ENCODE results near the gene DZIP1.
"Not testable (repeated sequence)": the region's sequence is repeated elsewhere in the genome, so short reads cannot be mapped to it uniquely, and the experiment has no call there.

The DZIP1 gene

DNA sequence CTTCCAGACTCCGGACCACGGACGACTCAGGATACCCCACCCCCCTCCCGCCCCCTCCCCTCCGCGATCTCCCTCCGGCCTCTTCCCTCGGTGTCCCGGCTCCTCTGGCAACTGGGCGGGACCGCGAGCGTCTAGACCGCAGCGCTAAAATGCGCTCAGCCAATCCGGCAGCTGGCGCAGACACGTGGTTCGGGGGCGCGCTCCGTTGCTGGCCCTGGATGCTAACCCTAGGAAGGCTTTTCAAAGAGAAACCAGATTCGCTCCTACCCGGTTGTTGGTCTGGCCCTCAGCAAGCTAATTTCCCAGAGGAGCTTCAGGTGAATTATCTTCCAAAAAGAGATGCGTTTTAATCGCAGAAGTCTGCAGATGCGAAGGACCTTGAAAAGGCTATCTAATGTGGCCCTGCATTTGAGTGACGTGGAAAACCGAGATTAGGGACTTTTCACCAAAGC is at the start of gene DZIP1:
DZIP1 (minus strand) TSS at position 106 of the 452 bp plus-strand sequence. CDS start 2,677 bp downstream, outside the sequence.
- DNase-seq (ENCODE audit: low read depth) = peak; percentile 89

GRCh38 chr13:95690986-95691385 is 46.5 kb upstream of the DZIP1 start:
- DNase-seq (ENCODE audit: low read depth) = not testable (repeated sequence)

DNA sequence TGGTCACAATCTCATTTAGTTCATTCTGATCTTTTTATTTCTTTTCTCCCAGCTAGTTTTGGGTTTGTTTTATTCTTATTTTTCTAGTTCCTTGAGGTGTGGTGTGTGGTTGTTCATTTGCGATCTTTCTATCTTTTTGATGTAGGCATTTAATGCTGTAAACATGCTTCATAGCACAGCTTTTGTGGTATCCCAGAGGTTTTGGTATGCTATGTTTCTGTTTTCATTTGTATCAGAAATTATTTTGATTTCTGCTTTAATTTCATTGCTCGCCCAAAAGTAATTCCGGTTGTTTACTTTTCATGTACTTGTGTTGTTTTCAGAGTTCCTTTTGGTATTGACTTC is 45.0 kb upstream of the DZIP1 start:
- no peak for DNase-seq (ENCODE audit: low read depth)

DNA sequence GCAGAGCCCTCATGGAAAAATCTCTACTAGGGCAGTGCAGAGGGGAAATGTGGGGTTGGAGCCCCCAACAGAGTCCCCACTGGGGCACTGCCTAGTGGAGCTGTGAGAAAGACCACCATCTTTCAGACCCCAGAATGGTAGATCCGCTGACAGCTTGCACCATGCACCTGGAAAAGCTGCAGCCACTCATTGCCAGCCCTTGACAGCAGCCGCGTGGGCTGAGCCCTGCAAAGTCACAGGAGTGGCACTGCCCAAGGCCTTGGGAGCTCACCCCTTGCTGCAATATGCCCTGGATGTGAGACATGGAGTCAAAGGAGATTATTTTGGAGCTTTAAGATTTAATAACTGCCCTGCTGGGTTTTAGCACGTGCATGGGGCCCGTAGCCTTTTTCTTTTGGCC is 40.5 kb upstream of the DZIP1 start:
- DNase-seq (ENCODE audit: low read depth) = not testable (repeated sequence)

DNA sequence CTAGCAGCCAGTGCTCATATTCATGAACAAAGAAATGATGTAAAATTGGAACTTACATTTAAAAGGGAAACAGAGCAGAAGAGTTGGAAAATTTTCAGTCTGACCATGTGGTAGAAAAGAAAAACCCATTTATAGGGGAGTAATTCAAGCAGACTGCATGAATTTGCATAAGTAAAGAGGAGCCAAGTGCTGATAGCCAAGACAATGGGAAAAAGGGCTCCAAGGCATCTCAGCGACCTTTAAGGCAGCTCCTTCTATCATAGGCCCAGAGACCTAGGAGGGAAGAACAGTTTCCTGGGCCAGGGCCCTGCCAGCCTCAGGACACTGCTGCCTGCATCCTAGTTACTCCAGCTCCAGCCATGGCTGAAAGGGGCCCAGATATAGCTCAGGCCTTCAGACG is 39.9 kb upstream of the DZIP1 start:
- DNase-seq (ENCODE audit: low read depth) = no peak

- no peak for DNase-seq (ENCODE audit: low read depth)
Measured at GRCh38 chr13:95679722-95680121, 35.2 kb upstream of the DZIP1 start.

- no peak for DNase-seq (ENCODE audit: low read depth)
Measured at GRCh38 chr13:95678967-95679366, 34.5 kb upstream of the DZIP1 start.

DNA sequence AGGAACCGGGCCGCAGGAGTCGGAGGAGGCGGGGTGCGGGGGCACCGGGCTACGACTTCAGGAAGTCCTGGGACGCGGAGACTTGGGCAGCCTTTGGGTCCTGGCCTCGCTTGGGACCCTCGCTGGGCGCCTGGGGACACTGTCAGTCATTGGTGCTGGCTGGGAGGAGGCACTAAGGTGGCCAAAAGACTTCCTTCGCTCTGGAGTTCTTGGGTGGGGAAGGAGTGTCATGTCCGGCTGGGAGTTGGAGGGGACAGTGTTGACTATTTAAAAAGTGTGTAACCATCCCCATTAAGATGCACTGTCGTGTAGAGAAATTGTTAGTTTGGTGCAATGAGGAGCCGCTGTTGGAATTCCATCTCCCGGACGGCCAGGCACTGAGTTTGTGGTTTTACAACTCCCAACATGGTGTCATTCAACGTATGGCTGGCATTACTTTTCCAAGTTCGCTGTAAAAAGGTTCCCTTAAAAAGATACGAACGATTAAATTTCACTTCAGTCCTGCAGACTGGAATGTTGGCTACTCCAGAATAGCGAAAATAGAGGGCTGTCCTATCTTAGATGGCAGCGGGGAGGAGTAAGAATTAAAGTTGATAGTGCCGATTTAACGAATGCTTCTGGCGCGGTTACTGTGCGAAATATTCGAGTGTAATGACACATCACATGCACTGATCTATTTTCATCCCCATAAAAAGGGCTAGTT is 33.2 kb upstream of the DZIP1 start:
- DNase-seq (ENCODE audit: low read depth) = peak; percentile 35

GRCh38 chr13:95676762-95677563 is 32.5 kb upstream of the DZIP1 start, which contains the start of gene DNAJC3:
Gene DNAJC3 (plus strand): TSS chr13:95677139. CDS start chr13:95677256, 117 bp downstream.
- DNase-seq (ENCODE audit: low read depth) = peak; percentile 99

DNA sequence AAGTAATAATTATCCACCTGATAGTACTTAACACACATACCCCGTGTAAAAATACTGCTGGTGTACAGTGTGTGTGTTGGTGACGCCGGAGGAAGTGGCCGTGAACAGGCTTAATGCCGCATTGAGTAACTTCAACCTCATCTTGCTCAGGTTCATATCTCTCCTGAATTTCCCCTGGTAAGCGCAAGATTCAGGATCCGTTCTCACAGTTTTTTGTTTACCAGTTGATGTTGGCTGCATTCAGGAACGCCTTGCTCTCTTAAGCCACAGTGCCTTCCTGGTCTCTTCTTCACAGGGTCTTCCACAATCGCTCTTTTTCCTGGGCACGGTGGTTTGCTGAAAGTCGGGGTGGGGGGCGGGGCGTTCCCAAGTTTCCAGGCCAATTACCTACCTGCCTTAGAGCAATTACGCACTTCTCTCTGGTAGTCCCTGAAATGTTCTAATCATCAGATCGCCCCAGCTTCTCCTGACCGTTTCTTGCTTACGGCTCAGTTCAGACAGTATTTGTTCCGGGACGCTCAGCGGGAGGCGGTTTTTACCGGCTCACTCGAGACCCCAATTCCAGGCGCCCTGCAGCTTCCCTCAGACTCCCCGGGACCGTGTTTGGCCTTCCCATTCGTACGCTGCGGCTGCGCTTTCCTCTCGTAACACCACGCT is 31.7 kb upstream of the DZIP1 start:
- DNase-seq (ENCODE audit: low read depth) = peak; percentile 63

DNA sequence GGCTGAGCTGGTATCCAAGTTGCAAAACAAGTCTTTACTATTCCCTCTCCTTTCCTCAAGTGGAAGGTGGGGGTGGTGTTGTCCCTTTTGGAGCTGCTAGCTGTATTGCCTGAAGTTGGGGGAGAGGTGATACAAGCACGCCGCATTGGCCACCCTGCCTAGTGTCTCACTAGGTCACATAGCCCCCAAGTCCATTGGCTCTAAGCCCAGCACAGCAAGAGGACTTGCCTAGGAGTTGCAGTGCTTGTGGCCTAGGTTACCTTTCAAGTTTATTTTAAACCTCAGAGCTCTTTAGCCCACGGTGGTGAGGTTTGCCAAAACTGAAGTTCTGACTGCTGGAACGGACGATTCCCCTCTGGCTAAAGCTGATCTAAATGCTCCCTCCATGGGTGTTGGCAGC is 27.1 kb upstream of the DZIP1 start:
- DNase-seq (ENCODE audit: low read depth) = no peak

GRCh38 chr13:95667235-95667634 is 22.7 kb upstream of the DZIP1 start:
- not testable (repeated sequence) for DNase-seq (ENCODE audit: low read depth)

DNA sequence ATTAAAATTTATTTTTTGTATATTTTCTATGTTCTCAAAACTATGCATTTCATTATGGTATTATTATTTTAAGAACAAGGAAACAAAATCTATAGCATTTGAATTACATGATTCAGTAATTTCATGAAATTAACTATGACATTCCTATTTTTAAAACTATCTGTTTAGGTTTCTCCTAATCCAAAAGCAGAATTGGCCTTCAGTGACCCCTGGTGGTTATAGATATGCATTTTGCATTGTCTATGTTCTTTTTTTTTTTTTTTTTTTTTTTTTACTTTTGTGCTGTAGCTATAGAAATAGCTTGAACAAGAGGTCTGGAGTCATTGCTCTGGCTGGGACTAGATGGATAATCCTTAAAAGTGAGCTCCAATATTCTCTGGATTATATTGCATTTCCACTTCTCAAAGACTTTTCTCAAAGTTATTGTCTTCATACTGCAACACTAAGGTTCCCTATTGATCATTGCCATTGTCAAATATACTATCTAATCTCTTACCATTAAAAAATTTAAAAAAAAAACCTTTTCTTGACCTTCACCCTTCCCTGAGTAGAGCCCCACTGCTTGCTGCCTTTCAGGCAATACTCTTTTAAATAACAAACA is 16.6 kb upstream of the DZIP1 start:
- DNase-seq (ENCODE audit: low read depth) = peak; percentile 42

- no peak for DNase-seq (ENCODE audit: low read depth)
Measured at GRCh38 chr13:95659500-95659899, 15.0 kb upstream of the DZIP1 start.

DNA sequence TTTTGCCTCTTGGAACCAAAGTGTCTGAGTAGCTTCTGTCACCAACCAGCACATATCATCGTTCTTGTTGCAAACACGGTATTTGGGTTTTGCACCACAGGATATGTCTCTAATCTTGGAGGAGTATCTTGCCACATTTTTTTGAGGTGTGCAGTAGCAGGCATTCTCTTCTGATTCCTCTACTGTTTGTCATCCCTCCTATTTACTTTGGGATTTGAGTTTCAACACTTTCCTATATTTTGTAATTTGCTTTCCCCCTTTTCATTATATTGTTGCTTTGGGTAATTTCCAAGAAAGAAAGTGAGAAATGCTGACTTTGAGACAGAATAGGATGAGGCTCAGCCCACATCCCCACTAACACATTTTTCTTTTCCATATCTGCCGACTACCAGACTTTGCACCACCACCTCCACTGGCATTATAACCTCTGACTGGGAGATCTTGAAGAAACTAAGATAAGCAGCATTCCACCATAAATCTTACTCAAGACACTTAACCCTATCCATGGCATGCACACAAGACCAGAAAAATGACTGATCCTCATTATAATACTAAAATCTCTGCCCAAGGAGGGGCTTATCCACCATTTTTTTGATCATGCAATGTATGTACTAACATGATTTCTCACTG is 12.0 kb upstream of the DZIP1 start:
- DNase-seq (ENCODE audit: low read depth) = peak; percentile 11

GRCh38 chr13:95652821-95653220 is 8.3 kb upstream of the DZIP1 start:
- no peak for DNase-seq (ENCODE audit: low read depth)

- DNase-seq (ENCODE audit: low read depth) = no peak
Measured at GRCh38 chr13:95652244-95652764, 7.8 kb upstream of the DZIP1 start.

DNA sequence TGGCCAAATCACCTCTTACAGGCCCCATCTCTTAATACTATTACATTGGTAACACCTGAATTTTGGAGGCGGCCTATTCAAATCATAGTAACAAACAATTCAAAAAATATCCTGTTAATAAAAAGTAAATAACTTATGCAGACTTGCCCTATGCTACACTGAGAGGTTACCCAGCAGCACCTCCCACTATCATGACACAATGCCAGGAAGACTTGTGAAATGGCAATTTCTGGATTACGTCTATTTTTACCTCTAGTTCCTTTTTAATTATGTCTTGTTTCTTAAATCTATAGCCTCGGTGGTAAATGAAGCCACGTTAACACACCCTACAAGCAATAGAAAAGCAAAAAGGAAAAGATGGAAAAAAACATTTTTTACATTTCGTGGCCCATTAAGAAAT is 6.2 kb upstream of the DZIP1 start:
- DNase-seq (ENCODE audit: low read depth) = no peak

- DNase-seq (ENCODE audit: low read depth) = no peak
Measured at GRCh38 chr13:95647321-95647720, 2.8 kb upstream of the DZIP1 start.

GRCh38 chr13:95643936-95644598 is 439 bp downstream of the DZIP1 start:
- peak; percentile 48 for DNase-seq (ENCODE audit: low read depth)

DNA sequence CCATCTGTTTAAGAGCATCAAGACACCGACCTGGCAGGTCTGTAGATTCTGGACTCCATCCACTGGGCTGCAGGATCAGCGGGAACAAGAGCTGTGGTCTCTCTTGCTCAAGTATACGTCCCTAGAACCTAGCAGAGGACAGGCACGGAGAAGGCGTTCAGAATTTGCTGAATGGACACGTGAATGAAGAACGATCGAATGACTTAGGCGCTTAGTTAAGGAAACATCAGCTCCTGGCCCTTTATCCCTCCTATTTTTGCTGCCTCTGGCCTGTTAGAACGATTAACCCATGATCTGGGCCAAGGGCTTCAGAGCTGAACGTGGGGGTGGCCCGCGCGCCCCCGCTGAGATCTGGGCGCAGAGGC is 953 bp downstream of the DZIP1 start:
- DNase-seq (ENCODE audit: low read depth) = peak; percentile 58
